ENCODE data around the gene CPNE6. TPM values are rescaled to one million over a fixed set of nuclear protein-coding genes. Genes with fewer than 3 reads are reported as not detected.
A peak's percentile ranks its signal among the peaks of the same experiment; 100 is the strongest.

The CPNE6 gene
- total and polyA plus RNA-seq, 2 of the 13 experiments (the other 11 are each of a cell fraction or from before 2014, with no cell fraction given), result not detected

- TF ChIP-seq MYNN (CRISPR knock-in tag; IDR thresholded peaks at IDR 0.05; ENCODE audit: low read depth), result peak; percentile 93
- TF ChIP-seq, protein P1, sequence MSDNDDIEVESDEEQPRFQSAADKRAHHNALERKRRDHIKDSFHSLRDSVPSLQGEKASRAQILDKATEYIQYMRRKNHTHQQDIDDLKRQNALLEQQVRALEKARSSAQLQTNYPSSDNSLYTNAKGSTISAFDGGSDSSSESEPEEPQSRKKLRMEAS (IDR thresholded peaks at IDR 0.05), result no peak
- peak; percentile 100 for TF ChIP-seq MIER3 (CRISPR knock-in tag; IDR thresholded peaks at IDR 0.05; ENCODE audit: borderline replicate concordance)
- TF ChIP-seq SP1 (IDR thresholded peaks at IDR 0.05), result no peak
- peak; percentile 82 for TF ChIP-seq SP1 (CRISPR knock-in tag; IDR thresholded peaks at IDR 0.05)
- TF ChIP-seq ZNF713 (CRISPR knock-in tag; IDR thresholded peaks at IDR 0.05), result peak; percentile 81
- peak; percentile 73; the same call in 1 of the 2 replicates for TF ChIP-seq ATM (IDR thresholded peaks at IDR 0.05; ENCODE audit: borderline replicate concordance)
- no peak for TF ChIP-seq TERF1 (CRISPR knock-in tag; IDR thresholded peaks at IDR 0.05)
- peak; percentile 99 for TF ChIP-seq SMAD3 (CRISPR knock-in tag; IDR thresholded peaks at IDR 0.05)
- TF ChIP-seq NCOA5 (CRISPR knock-in tag; IDR thresholded peaks at IDR 0.05), result no peak; the same call in 1 of the 2 replicates
- TF ChIP-seq HNRNPH1 (optimal IDR thresholded peaks at IDR 0.05; ENCODE audit: low read depth, low read length), result peak; percentile 97
- peak; percentile 93 for TF ChIP-seq SRSF1 (optimal IDR thresholded peaks at IDR 0.05; ENCODE audit: low read depth, low read length)
- peak; percentile 69 for TF ChIP-seq ZNF24 (IDR thresholded peaks at IDR 0.05)
- peak; percentile 97 for TF ChIP-seq SIN3A (IDR thresholded peaks at IDR 0.05; ENCODE audit: borderline replicate concordance, low read depth, low read length)
- peak; percentile 97 for TF ChIP-seq CAMTA2 (CRISPR knock-in tag; IDR thresholded peaks at IDR 0.05; ENCODE audit: borderline replicate concordance)
- TF ChIP-seq HNF4A (CRISPR knock-in tag; IDR thresholded peaks at IDR 0.05), result peak; percentile 98
- no peak for TF ChIP-seq ZNF432 (CRISPR knock-in tag; IDR thresholded peaks at IDR 0.05; ENCODE audit: borderline replicate concordance)
- TF ChIP-seq, protein P2, sequence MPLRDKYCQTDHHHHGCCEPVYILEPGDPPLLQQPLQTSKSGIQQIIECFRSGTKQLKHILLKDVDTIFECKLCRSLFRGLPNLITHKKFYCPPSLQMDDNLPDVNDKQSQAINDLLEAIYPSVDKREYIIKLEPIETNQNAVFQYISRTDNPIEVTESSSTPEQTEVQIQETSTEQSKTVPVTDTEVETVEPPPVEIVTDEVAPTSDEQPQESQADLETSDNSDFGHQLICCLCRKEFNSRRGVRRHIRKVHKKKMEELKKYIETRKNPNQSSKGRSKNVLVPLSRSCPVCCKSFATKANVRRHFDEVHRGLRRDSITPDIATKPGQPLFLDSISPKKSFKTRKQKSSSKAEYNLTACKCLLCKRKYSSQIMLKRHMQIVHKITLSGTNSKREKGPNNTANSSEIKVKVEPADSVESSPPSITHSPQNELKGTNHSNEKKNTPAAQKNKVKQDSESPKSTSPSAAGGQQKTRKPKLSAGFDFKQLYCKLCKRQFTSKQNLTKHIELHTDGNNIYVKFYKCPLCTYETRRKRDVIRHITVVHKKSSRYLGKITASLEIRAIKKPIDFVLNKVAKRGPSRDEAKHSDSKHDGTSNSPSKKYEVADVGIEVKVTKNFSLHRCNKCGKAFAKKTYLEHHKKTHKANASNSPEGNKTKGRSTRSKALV (CRISPR knock-in tag; IDR thresholded peaks at IDR 0.05), result peak; percentile 74
- TF ChIP-seq ZNF660 (CRISPR knock-in tag; IDR thresholded peaks at IDR 0.05; ENCODE audit: borderline replicate concordance, low read depth), result peak; percentile 86; the same call in 1 of the 2 replicates
- TF ChIP-seq ARID5B (CRISPR knock-in tag; IDR thresholded peaks at IDR 0.05), result peak; percentile 92
- peak; percentile 89; the same call in 1 of the 2 replicates for TF ChIP-seq ZNF550 (CRISPR knock-in tag; IDR thresholded peaks at IDR 0.05; ENCODE audit: borderline replicate concordance)
- no peak; the same call in 1 of the 2 replicates for TF ChIP-seq EED (CRISPR knock-in tag; IDR thresholded peaks at IDR 0.05)
- no peak for TF ChIP-seq SRY (CRISPR knock-in tag; IDR thresholded peaks at IDR 0.05)
Measured at GRCh38 chr14:24095271-24096068, 24.1 kb downstream of the CPNE6 start (continued).

Data from HepG2 (cell line).